ENCODE measurements around the gene P2RX7. TPM values are rescaled to one million over a fixed set of nuclear protein-coding genes. Genes with fewer than 3 reads are reported as not detected.

Gene P2RX7
- polyA plus RNA-seq, 1 of the 3 experiments (the other 2 are of a cell fraction): 0.43 TPM

GRCh38 chr12:121116318-121117225, 16.1 kb upstream of the P2RX7 start:
- Histone ChIP-seq H2AFZ (ENCODE audit: low read depth) (no peak overlapping the region), H3K36me3 (replicated peaks in 1 of 2; ENCODE audit: control insufficient read depth in 1 of 2, insufficient read depth in 2 of 2, low read length in 1 of 2) (no peaks in the 10 kb centered on the region), H3K27ac (ENCODE audit: low read depth in 2 of 2, low read length in 1 of 2) (no peak overlapping the region), H3K9me2 (no peaks in the 10 kb centered on the region), H3K27me3 (ENCODE audit: insufficient read depth) (no peaks in the 10 kb centered on the region; the same call in 1 of the 2 replicates), H3K79me2 (ENCODE audit: insufficient read depth) (no peaks in the 10 kb centered on the region), H3K4me1 (ENCODE audit: control insufficient read depth in 1 of 2, insufficient read depth in 2 of 2, low read depth in 1 of 2, low read length in 1 of 2) (no peaks in the 10 kb centered on the region), H3F3A (replicated peaks; ENCODE audit: insufficient read depth) (no peaks in the 10 kb centered on the region), H3K4me3 (ENCODE audit: low read depth in 2 of 2, low read length in 1 of 2) (no peak overlapping the region), H3K9ac (no peak overlapping the region), H3K4me2 (no peak overlapping the region), H3K9me3 (no peaks in the 10 kb centered on the region), H4K20me1 (ENCODE audit: insufficient read depth) (no peaks in the 10 kb centered on the region)
- TF ChIP-seq TAF1 (IDR thresholded peaks at IDR 0.05; ENCODE audit: borderline replicate concordance, low read depth, low read length) (no peak), FOXJ3 (CRISPR knock-in tag; IDR thresholded peaks at IDR 0.05) (no peak)
- POLR2A ChIA-PET: interaction anchor here (1.0 kb wide), 1 partner anchor 16 kb away, joined by 3 read pairs; the partner anchor contains the start of gene P2RX7
- DNase-seq: no peak
- CTCF ChIA-PET: interaction anchor here (7.4 kb wide), 1 partner anchor 57 kb away, joined by 40 read pairs; no protein-coding TSS in a partner anchor
- WGBS (ENCODE audit: low lambda C conversion rate): 44% methylated on average over 4 of the region's 4 CpGs

GRCh38 chr12:121117226-121117777, 15.4 kb upstream of the P2RX7 start:
- ChIA-PET CTCF (interaction anchor here (1.0 kb wide), 1 partner anchor 10 kb away, joined by 3 read pairs; no protein-coding TSS in a partner anchor), POLR2A (no interaction called here)
- H3F3A ChIP-seq (replicated peaks; ENCODE audit: insufficient read depth): no peaks in the 10 kb centered on the region
- 66% methylated on average over 4 of the region's 4 CpGs for WGBS (ENCODE audit: low lambda C conversion rate)
- no peaks in the 10 kb centered on the region for H3K4me1 ChIP-seq (ENCODE audit: control insufficient read depth in 1 of 2, insufficient read depth in 2 of 2, low read depth in 1 of 2, low read length in 1 of 2)
- no peak overlapping the region for H2AFZ ChIP-seq (ENCODE audit: low read depth)
- no peaks in the 10 kb centered on the region for H4K20me1 ChIP-seq (ENCODE audit: insufficient read depth)
- H3K9me3 ChIP-seq: no peaks in the 10 kb centered on the region
- TF ChIP-seq FOSL2 (IDR thresholded peaks at IDR 0.05; ENCODE audit: borderline replicate concordance, low read depth): no peak
- TF ChIP-seq TCF12 (IDR thresholded peaks at IDR 0.05): no peak
- TF ChIP-seq RXRA (IDR thresholded peaks at IDR 0.05; ENCODE audit: borderline replicate concordance, low read depth): no peak
- no peak for TF ChIP-seq SMC3 (IDR thresholded peaks at IDR 0.05; ENCODE audit: low read depth, low read length)
- no peak for TF ChIP-seq EZH2phosphoT487 (IDR thresholded peaks at IDR 0.05; ENCODE audit: borderline replicate concordance, low read depth)
- TF ChIP-seq SIN3A (IDR thresholded peaks at IDR 0.05; ENCODE audit: borderline replicate concordance, low read depth, low read length): no peak
- TF ChIP-seq YY1 (IDR thresholded peaks at IDR 0.05; ENCODE audit: low read depth): no peak
- TF ChIP-seq REST (IDR thresholded peaks at IDR 0.05; ENCODE audit: low read depth, low read length): no peak
- TF ChIP-seq MEF2A (IDR thresholded peaks at IDR 0.05; ENCODE audit: borderline replicate concordance, low read depth): no peak
- TF ChIP-seq USF2 (IDR thresholded peaks at IDR 0.05; ENCODE audit: borderline replicate concordance, low read depth, low read length): no peak
- TF ChIP-seq TAF1 (IDR thresholded peaks at IDR 0.05; ENCODE audit: borderline replicate concordance, low read depth, low read length): no peak
- TF ChIP-seq CHD2 (IDR thresholded peaks at IDR 0.05; ENCODE audit: low read length, partially characterized antibody): no peak
- TF ChIP-seq RAD21 (IDR thresholded peaks at IDR 0.05; ENCODE audit: low read length): no peak
- H3K9ac ChIP-seq: no peak overlapping the region
- H3K36me3 ChIP-seq (replicated peaks in 1 of 2; ENCODE audit: control insufficient read depth in 1 of 2, insufficient read depth in 2 of 2, low read length in 1 of 2): no peaks in the 10 kb centered on the region
- no peak overlapping the region for H3K27ac ChIP-seq (ENCODE audit: low read depth in 2 of 2, low read length in 1 of 2)
- no peaks in the 10 kb centered on the region for H3K9me2 ChIP-seq
- H3K27me3 ChIP-seq (ENCODE audit: insufficient read depth): no peaks in the 10 kb centered on the region; the same call in 1 of the 2 replicates
- no peaks in the 10 kb centered on the region for H3K79me2 ChIP-seq (ENCODE audit: insufficient read depth)
- H3K4me2 ChIP-seq: no peak overlapping the region
- no peak overlapping the region for H3K4me3 ChIP-seq (ENCODE audit: low read depth in 2 of 2, low read length in 1 of 2)
- DNase-seq: no peak
